ENCODE data around the gene ADRA2B.

Gene ADRA2B

DNA sequence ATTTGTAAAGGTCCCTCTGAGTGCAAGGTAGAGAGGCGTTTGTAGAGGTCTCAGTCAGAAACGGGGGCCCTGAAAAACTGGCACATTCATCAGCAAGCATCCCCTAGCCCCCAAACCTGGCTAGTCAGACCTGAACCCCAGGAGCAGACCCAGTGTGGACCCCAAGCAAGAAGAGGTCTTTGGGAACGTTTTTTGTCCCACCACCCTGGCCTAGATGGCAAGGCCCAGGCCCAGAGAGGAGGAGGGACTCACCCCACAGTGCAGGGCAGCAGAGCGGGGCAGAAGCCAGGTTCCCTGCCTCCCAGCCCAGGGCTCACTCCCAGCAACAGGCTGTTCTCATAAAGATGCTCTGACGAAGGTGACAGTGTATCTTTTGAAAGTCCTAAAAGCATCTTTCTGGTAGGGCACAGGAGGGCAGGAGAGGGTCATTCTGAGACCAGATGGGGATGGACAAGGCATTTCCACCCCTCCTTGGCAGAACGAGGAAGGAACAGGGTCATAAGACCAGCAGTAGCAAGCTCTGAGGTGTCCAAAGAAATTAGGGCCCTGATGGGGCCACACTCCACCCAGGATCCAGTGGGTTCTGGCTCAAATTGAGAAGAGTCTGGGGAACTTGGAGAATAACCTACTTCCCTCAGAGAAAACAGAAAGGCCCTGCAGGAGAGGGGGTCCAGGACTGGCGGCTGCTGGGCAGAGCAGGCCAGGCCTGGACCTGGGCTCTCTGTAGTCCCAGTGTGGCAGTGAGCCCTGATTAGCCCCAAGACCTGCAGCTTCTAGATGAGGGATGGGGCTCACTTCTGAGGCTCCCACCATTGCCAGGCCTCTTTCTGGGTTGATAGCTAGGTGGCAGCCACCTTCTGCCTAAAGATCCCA, 18.2 kb downstream of the ADRA2B start:
- no peak overlapping the region for H3K27ac Mint-ChIP-seq
- H3K36me3 Mint-ChIP-seq = no peaks in the 10 kb centered on the region
- no peaks in the 10 kb centered on the region for H3K27me3 Mint-ChIP-seq
- no peaks in the 10 kb centered on the region for H3K9me3 Mint-ChIP-seq
- H3K4me1 Mint-ChIP-seq = no peaks in the 10 kb centered on the region
- H3K4me3 Mint-ChIP-seq = no peak overlapping the region

DNA sequence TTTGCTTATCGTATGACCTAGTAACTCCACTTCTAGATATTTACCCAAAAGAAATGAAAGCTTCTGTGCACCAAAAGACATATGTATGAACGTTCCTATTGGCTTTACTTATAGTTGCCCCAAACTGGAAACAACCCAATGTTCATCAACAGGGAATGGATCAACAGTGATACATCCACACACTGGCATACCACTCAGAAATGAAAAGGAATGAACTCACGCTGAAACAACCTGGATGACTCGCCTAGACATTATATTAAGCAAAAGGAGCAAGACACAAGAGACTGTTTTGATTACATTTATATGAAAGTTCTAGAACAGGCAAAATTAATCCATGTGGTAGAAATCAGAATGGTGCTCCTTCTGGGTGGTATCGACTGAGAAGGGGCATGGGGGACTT, 18.9 kb downstream of the ADRA2B start:
- no peaks in the 10 kb centered on the region for H3K27me3 Mint-ChIP-seq
- H3K9me3 Mint-ChIP-seq = no peaks in the 10 kb centered on the region
- H3K4me3 Mint-ChIP-seq = no peak overlapping the region
- no peaks in the 10 kb centered on the region for H3K4me1 Mint-ChIP-seq
- H3K36me3 Mint-ChIP-seq = no peaks in the 10 kb centered on the region
- H3K27ac Mint-ChIP-seq = no peak overlapping the region

DNA sequence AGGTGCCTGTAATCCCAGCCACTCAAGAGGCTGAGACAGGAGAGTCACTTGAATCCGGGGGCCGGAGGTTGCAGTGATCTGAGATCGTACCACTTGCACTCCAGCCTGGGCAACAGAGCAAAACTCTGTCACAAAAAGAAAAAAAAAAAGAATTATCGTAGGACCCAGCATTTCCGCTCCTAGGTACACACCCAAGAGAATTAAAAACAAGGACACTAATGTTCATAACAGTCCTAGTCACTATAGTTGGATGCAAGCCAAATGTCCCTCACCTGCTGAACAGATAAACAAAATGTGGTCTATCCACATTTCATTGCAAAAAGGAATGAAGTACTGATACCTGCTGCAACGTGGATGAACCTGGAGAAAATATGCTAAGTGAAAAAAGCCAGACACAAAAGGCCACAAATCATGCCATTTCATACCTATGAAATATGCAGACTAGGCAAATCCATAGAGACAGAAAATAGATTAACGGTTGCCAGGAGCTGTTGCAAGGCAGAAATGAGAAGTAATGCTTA, 21.2 kb downstream of the ADRA2B start:
- Mint-ChIP-seq H3K27me3 (no peaks in the 10 kb centered on the region), H3K4me3 (no peak overlapping the region)

DNA sequence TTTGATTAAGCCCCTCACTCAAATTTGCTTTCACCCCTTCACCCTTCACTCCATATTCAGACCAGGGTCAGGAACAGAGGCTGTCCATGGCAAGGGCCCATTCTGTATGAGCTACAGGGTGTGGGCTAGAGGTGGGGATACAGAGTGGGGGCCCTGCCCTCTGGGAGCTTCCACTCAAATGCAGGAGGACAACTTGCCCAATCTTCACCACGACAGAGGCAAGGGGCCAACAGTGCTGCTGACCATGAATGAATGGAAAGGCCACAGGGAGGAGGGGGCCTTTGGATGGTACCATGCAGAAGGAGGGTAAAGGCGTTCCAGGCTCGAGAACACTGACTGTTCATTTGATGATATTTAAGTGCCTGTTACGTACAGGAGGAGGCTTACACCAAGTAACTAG, 22.8 kb downstream of the ADRA2B start:
- Mint-ChIP-seq H3K36me3 (no peaks in the 10 kb centered on the region), H3K27me3 (no peaks in the 10 kb centered on the region), H3K4me3 (no peak overlapping the region), H3K9me3 (no peaks in the 10 kb centered on the region), H3K27ac (no peak overlapping the region), H3K4me1 (no peaks in the 10 kb centered on the region)

More for the DNA sequence above, 21.2 kb downstream of the ADRA2B start:
- no peak overlapping the region for H3K27ac Mint-ChIP-seq
- no peaks in the 10 kb centered on the region for H3K36me3 Mint-ChIP-seq
- H3K9me3 Mint-ChIP-seq = no peaks in the 10 kb centered on the region
- H3K4me1 Mint-ChIP-seq = no peaks in the 10 kb centered on the region

DNA sequence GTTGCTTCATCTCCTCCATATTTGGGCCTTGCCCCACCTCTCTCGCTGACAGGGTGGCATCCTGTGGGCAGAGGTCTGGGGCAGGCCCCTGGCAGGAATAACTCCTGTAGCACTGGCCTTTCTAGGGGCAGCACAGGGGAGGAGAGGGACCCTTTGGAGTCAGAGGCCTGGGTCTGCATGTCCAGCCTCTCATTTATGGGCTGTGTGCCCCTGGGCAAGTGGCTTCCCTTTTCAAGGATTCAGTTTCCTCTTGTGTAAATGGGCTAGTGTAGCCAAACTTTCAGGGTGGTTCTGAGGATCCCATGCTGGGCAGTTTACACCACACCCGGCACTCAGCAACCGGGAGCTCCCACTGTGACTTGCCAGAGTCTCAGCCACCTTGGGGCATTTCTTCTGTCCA, 23.4 kb downstream of the ADRA2B start:
- H3K27ac Mint-ChIP-seq = no peak overlapping the region
- H3K4me1 Mint-ChIP-seq = no peaks in the 10 kb centered on the region
- no peak overlapping the region for H3K4me3 Mint-ChIP-seq
- no peaks in the 10 kb centered on the region for H3K9me3 Mint-ChIP-seq
- no peaks in the 10 kb centered on the region for H3K36me3 Mint-ChIP-seq
- no peaks in the 10 kb centered on the region for H3K27me3 Mint-ChIP-seq

DNA sequence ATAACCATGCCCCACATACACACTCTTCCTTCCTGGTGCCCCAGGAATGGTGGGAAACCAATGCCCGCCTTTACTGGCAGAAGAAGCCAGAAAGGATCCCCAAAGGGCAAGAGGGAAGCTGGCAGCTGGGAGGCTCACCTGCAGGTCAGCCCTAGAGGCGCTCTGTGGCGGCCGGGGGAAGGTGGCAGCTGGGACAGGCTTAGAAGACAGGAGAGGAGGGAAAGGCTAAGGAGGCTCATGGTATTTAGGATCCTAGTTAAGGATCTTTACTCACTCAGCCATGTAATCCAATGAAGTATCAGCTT, 23.8 kb downstream of the ADRA2B start:
- Mint-ChIP-seq H3K4me3 (no peak overlapping the region), H3K27me3 (no peaks in the 10 kb centered on the region), H3K27ac (no peak overlapping the region), H3K4me1 (no peaks in the 10 kb centered on the region), H3K9me3 (no peaks in the 10 kb centered on the region), H3K36me3 (no peaks in the 10 kb centered on the region)

DNA sequence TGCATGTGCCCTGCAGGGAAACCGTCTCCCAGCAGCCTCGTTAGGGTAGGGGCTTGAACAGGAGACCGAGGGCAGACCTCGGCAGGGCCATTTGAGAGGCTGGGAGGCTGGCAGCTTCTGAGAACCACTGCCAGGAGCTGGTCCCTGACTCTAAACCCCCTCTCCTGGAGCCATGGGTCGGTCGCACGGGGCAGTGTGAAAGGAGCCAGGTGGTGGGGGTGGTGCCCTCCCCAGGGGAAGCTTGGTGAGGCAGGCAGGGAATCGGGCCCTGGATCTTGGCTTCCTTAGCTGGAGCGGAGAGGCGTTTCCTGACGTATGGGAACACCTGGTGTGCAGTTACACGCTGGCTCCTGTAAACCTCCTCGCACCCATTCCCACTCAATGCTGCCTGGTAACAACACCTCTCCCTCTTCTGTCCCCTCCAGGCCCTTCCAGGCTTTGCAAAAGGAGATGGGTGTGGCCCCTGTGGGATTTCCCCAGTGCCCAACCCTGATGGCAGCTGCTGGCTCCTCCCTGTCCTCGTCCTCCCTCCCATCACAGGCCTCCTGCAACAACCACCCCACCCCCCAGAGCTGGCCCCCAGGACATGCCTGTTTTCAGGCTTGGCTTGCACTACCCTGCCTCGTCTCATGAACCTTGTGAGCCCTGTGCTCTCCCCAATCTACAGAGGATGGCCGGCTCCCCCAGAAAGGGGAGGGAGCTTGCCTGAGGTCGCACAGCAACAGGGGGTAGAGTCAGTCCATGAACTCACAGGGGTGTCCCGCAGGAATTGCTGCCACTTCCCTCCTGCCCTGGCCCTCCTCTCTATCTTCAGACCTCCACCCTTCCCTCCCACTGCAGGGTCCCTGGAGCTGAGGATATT, 24.4 kb downstream of the ADRA2B start:
- Mint-ChIP-seq H3K4me3 (no peak overlapping the region), H3K9me3 (no peaks in the 10 kb centered on the region), H3K27me3 (no peaks in the 10 kb centered on the region), H3K27ac (no peak overlapping the region), H3K4me1 (no peaks in the 10 kb centered on the region), H3K36me3 (no peaks in the 10 kb centered on the region)

DNA sequence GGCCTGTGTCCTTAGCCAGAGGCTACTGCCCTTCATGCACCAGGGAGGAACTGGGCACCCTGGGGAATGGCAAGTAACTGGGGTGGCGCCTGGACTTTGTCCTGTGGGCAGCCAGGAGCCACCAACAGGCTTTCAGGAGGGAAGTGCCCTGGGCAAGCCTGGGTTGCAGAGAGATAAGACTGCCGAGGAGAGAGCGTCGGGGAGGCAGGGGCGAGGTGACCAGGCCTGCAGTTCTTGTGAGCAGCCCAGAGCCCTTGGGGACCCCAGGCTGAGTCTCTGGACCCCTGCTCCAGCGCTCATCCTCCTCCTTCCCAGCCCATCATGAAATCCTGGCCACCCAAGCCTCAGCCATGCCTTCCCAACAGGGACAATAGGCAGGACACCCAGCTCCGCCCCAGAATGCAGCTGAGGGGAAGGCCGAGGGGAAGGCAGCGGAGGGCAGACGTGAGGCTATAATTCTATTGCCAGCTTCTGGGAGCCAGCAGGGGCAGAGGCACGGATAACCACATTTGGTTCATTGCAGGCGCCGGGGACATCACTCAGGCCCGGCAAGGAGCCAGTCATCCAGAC, 25.1 kb downstream of the ADRA2B start:
- no peaks in the 10 kb centered on the region for H3K9me3 Mint-ChIP-seq
- H3K4me3 Mint-ChIP-seq = no peak overlapping the region
- H3K36me3 Mint-ChIP-seq = peaks cover 2% of the 10 kb centered on the region
- no peaks in the 10 kb centered on the region for H3K27me3 Mint-ChIP-seq
- no peak overlapping the region for H3K27ac Mint-ChIP-seq
- H3K4me1 Mint-ChIP-seq = no peaks in the 10 kb centered on the region

DNA sequence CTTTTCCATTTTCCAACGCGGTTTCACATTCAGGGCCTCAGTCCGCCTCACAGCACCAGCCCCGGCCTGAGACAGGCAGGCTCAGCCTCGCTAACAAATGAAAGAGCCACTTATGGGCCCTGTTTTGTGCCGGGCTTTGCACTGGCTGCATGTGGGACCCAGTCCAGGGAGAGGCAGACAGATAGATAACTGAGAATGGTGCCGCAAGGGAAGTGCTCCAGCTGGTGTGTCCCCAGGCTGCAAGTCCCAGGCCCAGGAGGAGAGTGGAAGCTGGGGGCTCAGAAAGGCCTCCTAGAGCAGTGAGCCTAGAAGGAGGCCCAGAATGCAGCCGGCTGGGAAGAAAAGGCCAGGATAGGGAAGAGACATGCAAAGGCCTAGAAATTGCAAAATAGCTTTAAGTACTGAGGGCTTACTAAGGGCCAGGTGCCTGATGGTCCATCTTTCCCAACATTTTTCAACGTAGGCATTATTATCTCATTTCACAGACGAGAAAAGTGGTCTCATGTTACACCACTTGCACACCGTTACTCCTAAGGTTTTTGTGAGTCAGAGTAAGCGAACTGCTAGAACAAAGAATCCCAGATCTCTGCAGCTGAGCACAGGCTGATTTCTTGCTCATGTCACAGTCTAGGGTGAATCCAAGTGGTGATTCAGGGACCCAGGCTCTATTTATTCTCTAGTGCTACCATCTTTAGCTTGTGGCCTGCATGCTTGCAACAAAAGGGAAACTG, 26.0 kb downstream of the ADRA2B start:
- H3K4me1 Mint-ChIP-seq = no peaks in the 10 kb centered on the region
- H3K9me3 Mint-ChIP-seq = no peaks in the 10 kb centered on the region
- H3K36me3 Mint-ChIP-seq = peaks cover 2% of the 10 kb centered on the region
- H3K4me3 Mint-ChIP-seq = no peak overlapping the region
- no peak overlapping the region for H3K27ac Mint-ChIP-seq
- no peaks in the 10 kb centered on the region for H3K27me3 Mint-ChIP-seq

DNA sequence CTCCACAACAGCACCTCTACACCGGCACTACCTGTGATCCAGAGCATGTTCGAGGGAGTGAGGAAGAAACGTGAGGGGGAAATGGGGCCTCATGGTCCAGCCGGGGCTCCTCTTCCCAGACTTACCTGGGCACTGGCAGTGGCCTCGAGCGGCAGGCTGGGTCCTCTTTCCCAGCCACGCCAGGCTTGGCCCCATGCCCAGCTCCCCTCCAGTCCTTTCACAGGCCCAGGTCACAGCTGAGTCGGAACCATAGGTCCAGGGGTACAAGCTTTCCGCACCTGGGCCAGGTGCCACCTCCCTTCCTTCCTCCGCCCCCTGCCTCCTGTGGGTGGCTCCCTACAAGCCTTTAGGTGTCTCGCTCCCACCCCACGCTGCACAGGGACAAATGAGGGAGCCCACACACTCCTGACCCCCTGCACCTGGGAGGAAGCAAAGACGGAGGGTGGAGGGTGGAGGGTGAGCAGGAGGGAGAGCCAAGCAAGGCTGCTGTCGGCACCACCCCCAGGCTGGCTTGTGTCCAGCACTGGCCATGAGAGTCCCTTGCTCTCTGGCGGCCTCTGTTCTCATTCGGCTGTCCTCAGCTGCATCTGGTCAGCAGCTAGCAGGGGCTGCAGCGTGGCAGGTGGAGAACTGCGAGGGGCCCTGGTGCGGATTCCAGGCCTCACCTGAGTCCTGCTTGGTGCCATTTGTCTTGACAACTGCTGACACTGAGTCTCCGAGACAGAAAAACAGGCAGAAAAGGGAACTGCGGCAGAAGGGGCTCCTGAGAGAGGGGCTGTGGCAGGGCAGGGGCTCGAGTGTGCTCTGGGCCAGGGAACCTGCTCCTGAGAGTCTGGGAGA, 26.8 kb downstream of the ADRA2B start:
- Mint-ChIP-seq H3K4me1 (no peaks in the 10 kb centered on the region), H3K9me3 (no peaks in the 10 kb centered on the region), H3K27me3 (no peaks in the 10 kb centered on the region), H3K27ac (no peak overlapping the region), H3K4me3 (no peak overlapping the region), H3K36me3 (peaks cover 2% of the 10 kb centered on the region)

DNA sequence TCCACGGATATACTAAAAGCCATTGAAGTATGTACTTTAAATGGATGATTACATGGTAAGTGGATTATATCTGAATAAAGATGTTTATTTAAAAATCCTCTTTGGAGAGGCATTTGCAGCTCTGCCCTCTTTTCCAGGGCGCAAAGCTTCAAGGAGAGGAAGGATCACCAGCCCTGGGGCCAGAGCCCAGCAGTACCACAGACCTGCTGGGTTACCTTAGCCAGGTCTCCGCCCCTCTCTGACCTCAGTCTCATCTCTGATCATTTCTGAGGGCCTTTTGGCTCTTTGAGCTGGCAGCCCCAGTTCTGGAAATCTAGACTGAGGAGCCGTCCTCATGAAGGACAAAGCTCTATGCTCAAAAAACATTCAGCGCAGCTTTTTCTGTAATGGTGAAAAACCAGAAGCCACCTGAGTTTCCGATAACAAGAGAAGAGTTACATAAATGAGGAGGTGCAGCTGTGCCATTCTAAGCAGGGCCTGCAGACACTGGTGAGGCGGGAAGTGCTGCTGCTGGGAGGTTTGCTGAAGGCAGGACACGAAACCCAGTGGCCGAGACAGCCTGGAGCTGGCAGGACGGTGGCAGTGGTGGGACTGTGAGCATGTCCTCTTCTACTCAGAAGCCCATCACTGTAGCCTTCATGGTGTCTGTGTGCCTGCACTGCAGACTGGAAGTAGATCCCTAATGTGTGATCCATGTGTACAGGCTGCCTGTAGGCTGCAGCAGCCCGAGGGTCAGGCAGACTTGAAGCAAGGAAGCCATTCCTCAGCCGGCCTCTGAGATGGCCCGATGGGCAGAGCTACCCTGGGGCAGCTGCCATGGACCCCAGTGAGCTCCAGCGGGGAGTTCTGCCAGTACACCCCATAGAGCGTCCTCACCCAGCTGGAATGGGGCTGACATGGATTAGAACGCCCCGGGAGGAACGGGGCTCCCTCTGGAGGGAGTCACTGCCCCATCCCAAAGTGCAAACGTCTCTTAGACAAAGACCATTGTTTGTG, 27.7 kb downstream of the ADRA2B start:
- H3K4me3 Mint-ChIP-seq = no peak overlapping the region
- no peaks in the 10 kb centered on the region for H3K4me1 Mint-ChIP-seq
- H3K9me3 Mint-ChIP-seq = no peaks in the 10 kb centered on the region
- H3K36me3 Mint-ChIP-seq = peaks cover 2% of the 10 kb centered on the region
- H3K27ac Mint-ChIP-seq = no peak overlapping the region
- H3K27me3 Mint-ChIP-seq = no peaks in the 10 kb centered on the region

DNA sequence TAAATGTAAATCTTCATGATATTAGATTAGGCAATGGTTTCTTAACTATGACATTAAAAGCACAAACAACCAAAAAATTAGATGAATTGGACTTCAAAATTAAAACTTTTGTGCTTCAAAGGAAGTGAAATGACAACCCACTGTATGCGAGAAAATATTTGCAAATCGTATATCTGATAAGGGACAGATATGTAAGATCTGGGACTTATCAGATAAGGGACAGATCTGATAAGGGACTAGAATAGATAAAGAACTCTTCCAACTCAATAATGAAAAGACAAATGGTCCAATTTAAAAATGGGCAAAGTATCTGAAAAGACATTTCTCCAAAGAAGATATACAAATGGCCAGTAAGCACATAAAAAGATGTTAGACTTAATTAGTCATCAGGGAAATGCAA, 29.2 kb downstream of the ADRA2B start:
- no peak overlapping the region for H3K4me3 Mint-ChIP-seq
- no peaks in the 10 kb centered on the region for H3K27me3 Mint-ChIP-seq
- no peak overlapping the region for H3K27ac Mint-ChIP-seq
- no peaks in the 10 kb centered on the region for H3K9me3 Mint-ChIP-seq
- H3K4me1 Mint-ChIP-seq = no peaks in the 10 kb centered on the region
- H3K36me3 Mint-ChIP-seq = peaks cover 2% of the 10 kb centered on the region

DNA sequence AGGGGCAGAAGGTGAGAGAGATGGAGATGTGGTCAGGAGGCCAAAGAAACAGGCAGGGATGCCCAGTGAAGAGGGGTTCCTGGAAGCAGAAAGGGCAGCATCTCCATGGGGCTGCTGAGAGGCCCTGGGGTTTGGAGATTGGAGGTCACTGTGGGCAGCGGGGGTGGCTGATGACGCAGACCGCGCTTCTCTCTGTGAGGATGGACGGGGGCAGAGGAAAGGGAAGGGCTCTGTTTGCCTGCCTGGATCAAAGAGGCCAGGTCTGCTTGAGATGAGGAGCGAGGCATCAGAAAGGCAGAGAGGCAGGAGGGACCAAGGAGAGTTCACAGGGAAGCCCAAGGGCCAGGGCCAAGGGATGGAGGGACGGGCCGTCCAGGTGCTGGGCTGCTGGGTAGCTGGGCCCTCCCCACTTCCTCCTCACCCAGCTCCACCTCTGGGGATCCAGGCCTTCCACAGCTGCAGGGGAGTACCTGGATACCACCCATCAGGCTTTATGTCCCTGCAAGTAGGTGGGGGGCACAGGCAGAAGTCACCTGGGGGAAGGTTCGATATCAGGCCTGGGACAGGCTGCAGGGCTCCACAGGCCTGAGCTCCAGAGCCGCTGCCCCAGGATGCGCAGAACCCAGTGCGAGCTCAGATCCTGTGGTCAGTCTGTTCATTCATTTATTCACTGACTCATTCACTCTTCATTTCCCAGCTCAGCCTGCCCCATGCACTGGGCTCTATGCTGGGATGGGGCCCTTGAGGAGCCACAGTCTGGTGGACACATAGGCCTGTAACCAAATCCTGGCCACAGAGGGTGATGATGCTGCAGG, 30.6 kb downstream of the ADRA2B start:
- H3K4me1 Mint-ChIP-seq = no peaks in the 10 kb centered on the region
- H3K27ac Mint-ChIP-seq = no peak overlapping the region
- H3K9me3 Mint-ChIP-seq = no peaks in the 10 kb centered on the region
- no peaks in the 10 kb centered on the region for H3K27me3 Mint-ChIP-seq
- no peak overlapping the region for H3K4me3 Mint-ChIP-seq
- H3K36me3 Mint-ChIP-seq = peaks cover 2% of the 10 kb centered on the region
